HepG2 (cell line): ENCODE results near the gene MICB. TPM values are rescaled to one million over a fixed set of nuclear protein-coding genes. Genes with fewer than 3 reads are reported as not detected.
A peak's percentile ranks its signal among the peaks of the same experiment; 100 is the strongest.

Source experiments
- ARHGAP35 ChIP-seq: sonication (generic); formaldehyde crosslinking; IDR thresholded peaks from 2 replicates; pipeline ENCODE4 v1.9.0; 2022; ENCODE audit warnings: mild to moderate bottlenecking, inconsistent platforms, moderate library complexity, missing genetic modification reagents, borderline replicate concordance
- ARID2 ChIP-seq: sonication (generic); formaldehyde crosslinking; IDR thresholded peaks from 2 replicates; pipeline ENCODE4 v1.8.1; 2022; ENCODE audit warnings: mild to moderate bottlenecking, missing genetic modification reagents, borderline replicate concordance
- KAT2B ChIP-seq: fragments of 150-350 bp; IDR thresholded peaks from 2 replicates; pipeline ENCODE4 v1.6.1; 2014; ENCODE audit warnings: low read depth, low read length, borderline replicate concordance
- MAX ChIP-seq: IDR thresholded peaks from 2 replicates; pipeline ENCODE4 v1.6.1; 2012; ENCODE audit warnings: inconsistent platforms
- NPAS2 ChIP-seq: sonication (generic); formaldehyde crosslinking; IDR thresholded peaks from 2 replicates; pipeline ENCODE4 v1.8.0; 2022; ENCODE audit warnings: mild to moderate bottlenecking, missing genetic modification reagents, borderline replicate concordance
- ZBTB2 ChIP-seq: sonication (generic); formaldehyde crosslinking; IDR thresholded peaks from 2 replicates; pipeline ENCODE4 v1.8.0; 2022; ENCODE audit warnings: low read depth, missing genetic modification reagents
- ZBTB40 ChIP-seq, 2 experiments: fragments of 450-650 bp in 1 of 2; sonication (generic) in 1 of 2; formaldehyde crosslinking in 1 of 2; IDR thresholded peaks; 2 replicates each; pipeline versions ENCODE4 v1.6.1 to v1.8.0; 2016 to 2022; ENCODE audit warnings: antibody characterized with exemption in 1 of 2, mild to moderate bottlenecking in 1 of 2, missing genetic modification reagents in 1 of 2
- ZFP62 ChIP-seq: sonication (generic); formaldehyde crosslinking; IDR thresholded peaks from 2 replicates; pipeline ENCODE4 v1.4.0; 2020; ENCODE audit warnings: missing genetic modification reagents
- ZNF180 ChIP-seq: sonication (generic); formaldehyde crosslinking; IDR thresholded peaks from 2 replicates; pipeline ENCODE4 v1.4.0; 2020; ENCODE audit warnings: low read depth, missing genetic modification reagents, borderline replicate concordance
- ZNF205 ChIP-seq: IDR thresholded peaks from 2 replicates; pipeline ENCODE4 v1.6.1; 2018; ENCODE audit warnings: missing biosample characterization, missing genetic modification reagents
- ZNF33B ChIP-seq: sonication (generic); formaldehyde crosslinking; IDR thresholded peaks from 2 replicates; pipeline ENCODE4 v1.5.1; 2020; ENCODE audit warnings: mild to moderate bottlenecking, missing genetic modification reagents
- ZNF350 ChIP-seq: sonication (generic); formaldehyde crosslinking; IDR thresholded peaks from 2 replicates; pipeline ENCODE4 v1.4.0; 2020; ENCODE audit warnings: mild to moderate bottlenecking, low read depth, missing genetic modification reagents, borderline replicate concordance
- ZNF362 ChIP-seq: sonication (generic); formaldehyde crosslinking; IDR thresholded peaks from 2 replicates; pipeline ENCODE4 v1.4.0; 2020; ENCODE audit warnings: missing genetic modification reagents, mild to moderate bottlenecking, borderline replicate concordance
- ZNF383 ChIP-seq: sonication (generic); formaldehyde crosslinking; IDR thresholded peaks from 2 replicates; pipeline ENCODE4 v1.4.0; 2020; ENCODE audit warnings: missing genetic modification reagents, mild to moderate bottlenecking, borderline replicate concordance
- ZNF567 ChIP-seq: sonication (generic); formaldehyde crosslinking; IDR thresholded peaks from 2 replicates; pipeline ENCODE4 v1.8.1; 2023; ENCODE audit warnings: mild to moderate bottlenecking, missing genetic modification reagents, borderline replicate concordance
- polyA plus RNA-seq, 8 experiments: library from polyadenylated mRNA; depleted of rRNA in 3 of 8; stranded (reverse) in 7 of 8; unstranded in 1 of 8; fragments of >200 nt; fragmentation: Illumina TruSeq in 4 of 8; extraction: Trizol in 4 of 8; gene quantifications; 2 replicates each; pipeline versions ENCODE4 v1.2.1 to v1.2.3, GENCODE V29; 2011 to 2016; ENCODE audit warnings: low read depth in 4 of 8, missing spikeins in 1 of 8, mixed read lengths in 1 of 8; ENCODE audit not compliant: insufficient read depth in 1 of 8
- total RNA-seq, 5 experiments: library from RNA; depleted of rRNA; stranded (reverse); fragments of >200 nt; fragmentation: Illumina TruSeq; extraction: Trizol; gene quantifications; 2 replicates each; pipeline ENCODE4 v1.2.3, GENCODE V29; 2016; ENCODE audit warnings: low read depth in 1 of 5

MICB gene
- total and polyA plus RNA-seq, 2 of the 13 experiments (the other 11 are each of a cell fraction or from before 2014, with no cell fraction given): 12.5 to 12.8 TPM

GRCh38 chr6:31497531-31498476 is at the start of gene MICB (continued):
- TF ChIP-seq ZBTB2 (no peak), ZNF350 (CRISPR knock-in tag) (peak; percentile 39; the same call in 1 of the 2 replicates), ZNF180 (CRISPR knock-in tag) (no peak), KAT2B (no peak), ZNF33B (CRISPR knock-in tag) (no peak), ARHGAP35 (CRISPR knock-in tag) (no peak), ZFP62 (no peak), ZNF383 (CRISPR knock-in tag) (no peak), ZNF205 (CRISPR knock-in tag) (no peak), NPAS2 (CRISPR knock-in tag) (no peak), ZNF362 (CRISPR knock-in tag) (peak; percentile 75), ARID2 (CRISPR knock-in tag) (no peak), MAX (peak; percentile 59; the same call in 1 of the 2 replicates), ZBTB40 (IDR thresholded peaks at IDR 0.05) (no peak), ZBTB40 (CRISPR knock-in tag; IDR thresholded peaks at IDR 0.05) (0 out of 2 replicates have a peak, but pooled peaks have one; percentile 29), ZNF567 (CRISPR knock-in tag) (0 out of 2 replicates have a peak, but pooled peaks have one; percentile 43)
